CD4-positive, alpha-beta T cell treated with Interleukin-21 for 1 hour (primary cell): ENCODE data around the gene PI4KA.
"Not testable (repeated sequence)": the region's sequence is repeated elsewhere in the genome, so short reads cannot be mapped to it uniquely, and the experiment has no call there.

Experiments
- DNase-seq: peaks from one replicate; pipeline ENCODE4 v3.0.0-alpha.2; 2020

Gene PI4KA

DNA sequence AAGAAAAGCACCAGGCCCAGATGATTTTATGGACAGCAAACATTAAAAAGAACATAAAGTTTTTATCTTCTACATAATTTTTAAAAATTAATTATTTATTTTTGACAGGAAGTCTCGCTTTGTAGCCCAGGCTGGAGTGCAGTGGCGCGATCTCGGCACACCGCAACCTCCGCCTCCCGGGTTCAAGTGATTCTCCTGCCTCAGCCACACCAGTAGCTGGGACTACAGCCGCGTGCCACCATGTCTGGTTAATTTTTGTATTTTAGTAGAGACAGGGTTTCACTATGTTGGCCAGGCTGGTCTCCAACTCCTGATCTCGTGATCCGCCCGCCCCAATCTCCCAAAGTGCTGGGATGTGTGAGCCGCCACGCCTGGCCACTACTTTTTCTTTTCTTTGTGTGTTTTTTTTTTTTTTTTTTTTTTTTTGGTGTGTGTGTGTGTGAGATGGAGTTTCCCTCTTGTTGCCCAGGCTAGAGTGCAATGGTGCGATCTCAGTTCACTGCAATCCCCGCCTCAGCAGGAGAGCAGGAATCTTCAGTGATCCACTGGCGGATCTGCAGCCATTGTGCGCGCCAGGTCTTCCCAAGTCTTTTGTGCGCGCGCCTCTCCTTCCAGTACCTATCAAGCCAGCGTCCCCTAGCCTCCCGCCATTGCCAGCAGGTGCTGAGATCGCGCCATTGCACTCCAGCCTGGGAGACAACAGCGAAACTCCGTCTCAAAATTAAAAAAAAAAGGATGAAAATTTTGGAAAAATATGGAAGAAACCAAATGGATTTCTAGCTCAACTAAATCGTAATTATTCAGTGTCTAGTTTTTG, 171.0 kb downstream of the PI4KA start:
- not testable (repeated sequence) for DNase-seq

DNA sequence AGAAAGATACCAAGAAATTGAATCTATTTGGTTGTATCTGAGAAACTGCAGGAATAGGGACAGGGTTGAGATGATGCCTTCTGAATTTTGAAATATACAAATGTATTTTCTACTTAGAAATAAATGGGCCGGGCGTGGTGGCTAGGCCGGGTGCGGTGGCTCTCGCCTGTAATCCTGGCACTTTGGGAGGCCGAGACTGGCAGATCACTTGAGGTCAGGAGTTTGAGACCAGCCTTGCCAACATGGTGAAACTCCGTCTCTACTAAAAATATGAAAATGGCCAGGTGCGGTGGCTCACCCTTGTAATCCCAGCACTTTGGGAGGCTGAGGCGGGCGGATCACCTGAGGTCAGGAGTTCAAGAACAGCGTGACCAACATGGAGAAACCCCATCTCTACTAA, 172.8 kb downstream of the PI4KA start:
- DNase-seq = not testable (repeated sequence)

DNA sequence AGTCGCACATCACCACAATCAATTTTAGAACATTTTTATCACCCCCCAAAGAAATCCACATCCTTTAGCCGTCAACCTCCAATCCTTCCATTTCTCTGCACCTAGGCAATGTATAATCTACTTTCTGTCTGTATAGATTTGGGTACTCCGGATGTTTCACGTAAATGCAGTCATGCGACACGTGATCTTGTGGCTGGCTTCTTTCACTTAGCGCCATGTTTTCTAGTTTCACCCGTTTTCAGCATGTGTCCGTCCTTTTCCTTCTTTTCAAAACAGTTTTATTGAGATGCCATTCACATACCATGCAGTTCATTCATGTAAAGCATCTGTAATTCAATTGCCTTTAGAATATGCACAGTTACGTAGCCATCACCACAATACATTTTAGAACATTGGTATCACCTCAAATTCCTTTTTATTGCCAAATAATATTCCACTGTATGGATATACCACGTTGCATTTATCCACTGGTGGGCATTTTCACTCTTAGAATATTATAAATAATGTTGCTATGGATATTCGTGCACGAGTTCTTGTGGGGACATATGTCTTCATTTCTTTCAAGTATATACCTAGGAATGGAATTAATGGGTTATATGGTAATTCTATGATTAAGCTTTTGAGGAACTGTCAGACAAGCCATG, 179.7 kb downstream of the PI4KA start:
- not testable (repeated sequence) for DNase-seq

DNA sequence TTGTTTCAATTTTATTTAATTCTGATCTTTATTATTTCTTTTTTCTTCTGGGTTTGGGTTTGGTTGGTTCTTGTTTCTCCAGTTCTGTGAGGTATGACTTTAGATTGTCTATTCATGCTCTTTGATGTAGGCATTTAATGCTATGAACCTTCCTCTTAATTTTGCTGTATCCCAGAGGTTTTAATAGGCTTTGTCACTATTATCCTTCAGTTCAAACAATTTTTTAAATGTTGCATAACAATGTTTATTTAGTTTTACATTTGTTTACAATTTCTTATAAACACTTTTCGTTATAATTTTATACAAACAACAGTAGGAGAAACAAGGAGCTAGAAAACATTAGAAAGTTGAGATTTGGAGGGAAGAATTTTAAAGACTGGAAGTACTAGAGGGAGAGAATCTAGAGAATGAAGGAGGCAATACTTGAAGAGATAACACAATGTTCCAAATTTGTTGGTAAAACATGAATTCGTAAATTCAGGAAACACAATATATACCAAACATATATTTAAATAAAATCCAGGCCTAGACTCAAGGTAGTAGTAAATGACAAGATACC, 180.8 kb downstream of the PI4KA start:
- DNase-seq = no peak

DNA sequence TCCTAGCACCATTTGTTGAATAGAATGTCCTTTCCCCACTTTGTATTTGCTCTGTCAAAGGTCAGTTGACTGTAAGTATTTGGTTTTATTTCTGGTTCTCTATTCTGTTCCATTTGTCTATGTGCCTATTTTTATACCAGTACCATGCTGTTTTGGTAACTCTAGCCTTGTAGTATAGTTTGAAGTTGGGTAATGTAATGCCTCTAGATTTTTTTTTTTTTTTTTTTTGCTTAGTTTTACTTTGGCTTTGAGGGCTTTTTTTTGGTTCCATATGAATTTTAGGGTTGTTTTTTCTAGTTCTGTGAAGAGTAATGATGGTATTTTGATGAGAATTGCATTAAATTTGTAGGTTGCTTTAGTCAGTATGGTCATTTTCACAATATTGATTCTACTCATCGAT, 183.0 kb downstream of the PI4KA start:
- DNase-seq = not testable (repeated sequence)

DNA sequence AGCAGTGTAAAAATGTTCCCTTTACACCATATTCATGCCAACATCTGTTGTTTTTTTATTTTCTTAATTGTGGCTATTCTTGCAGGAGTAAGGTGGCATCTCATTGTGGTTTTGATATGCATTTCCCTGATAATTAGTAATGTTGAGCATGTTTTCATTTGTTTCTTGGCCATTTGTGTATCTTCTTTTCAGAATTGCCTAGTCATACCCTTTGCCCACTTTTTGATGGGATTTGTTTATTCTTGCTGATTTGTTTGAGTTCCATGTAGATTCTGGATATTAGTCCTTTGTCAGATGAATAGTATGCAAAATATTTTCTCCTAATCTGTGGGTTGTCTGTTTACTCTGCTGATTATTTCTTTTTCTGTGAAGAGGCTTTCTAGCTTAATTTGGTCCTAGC, 183.6 kb downstream of the PI4KA start:
- DNase-seq = no peak

DNA sequence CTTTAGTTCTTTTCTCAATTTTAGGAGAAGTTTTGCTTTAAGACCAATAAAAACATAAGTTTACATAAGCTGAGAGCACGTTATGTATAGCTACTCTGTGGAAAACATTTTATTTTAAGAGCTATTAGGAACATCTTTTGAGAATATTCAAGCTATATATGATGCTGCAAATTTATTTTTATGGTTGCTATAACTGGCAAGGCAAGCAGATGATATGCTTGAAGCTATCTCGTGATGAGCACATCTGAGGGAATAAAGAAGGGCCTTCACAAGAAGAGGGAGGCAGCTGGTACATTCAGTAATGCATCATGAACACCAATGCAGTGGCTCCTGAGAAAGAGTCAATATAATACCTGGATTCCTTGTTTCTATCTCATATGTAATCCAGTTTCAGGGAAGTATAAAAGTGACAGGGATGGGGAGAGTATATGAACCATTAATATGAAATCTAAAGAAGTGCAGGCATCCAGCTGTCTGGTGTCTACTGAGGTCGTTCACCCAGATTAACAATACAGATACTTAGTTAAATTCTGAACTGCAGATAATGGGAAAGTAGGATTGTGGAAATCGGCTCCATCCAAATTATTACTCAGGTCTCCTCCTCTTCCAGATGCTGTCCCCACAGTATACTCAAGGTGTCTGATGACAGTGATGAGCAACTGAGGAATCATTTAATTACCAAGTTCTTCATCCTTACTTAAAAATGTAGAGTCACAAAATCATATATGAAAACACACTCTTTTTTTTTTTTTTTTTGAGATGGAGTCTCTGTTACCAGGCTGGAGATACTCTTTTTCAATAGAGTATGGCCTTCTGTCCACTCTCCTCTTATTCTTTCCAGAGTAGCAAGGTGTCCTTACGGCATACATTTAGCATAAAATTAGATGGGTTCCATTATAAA, 185.1 kb downstream of the PI4KA start:
- no peak for DNase-seq

DNA sequence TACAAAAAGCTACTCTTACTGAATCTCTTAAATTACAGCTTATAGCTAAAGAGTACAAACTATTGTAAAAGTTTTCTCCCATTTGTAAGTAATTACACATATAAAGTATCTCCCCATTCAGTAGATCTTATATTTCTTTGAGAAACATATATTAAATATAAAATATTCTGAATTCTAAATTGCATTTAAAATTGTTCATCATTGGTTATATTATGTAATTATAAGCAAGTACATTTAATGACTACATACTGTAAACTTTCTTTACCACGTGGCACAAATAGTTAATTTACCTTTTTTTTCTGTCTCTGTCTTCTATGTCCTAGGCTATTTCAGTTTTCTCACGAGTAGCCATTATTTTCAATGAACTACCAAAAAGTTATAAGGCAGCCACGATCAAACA, 185.9 kb downstream of the PI4KA start:
- DNase-seq = no peak

DNA sequence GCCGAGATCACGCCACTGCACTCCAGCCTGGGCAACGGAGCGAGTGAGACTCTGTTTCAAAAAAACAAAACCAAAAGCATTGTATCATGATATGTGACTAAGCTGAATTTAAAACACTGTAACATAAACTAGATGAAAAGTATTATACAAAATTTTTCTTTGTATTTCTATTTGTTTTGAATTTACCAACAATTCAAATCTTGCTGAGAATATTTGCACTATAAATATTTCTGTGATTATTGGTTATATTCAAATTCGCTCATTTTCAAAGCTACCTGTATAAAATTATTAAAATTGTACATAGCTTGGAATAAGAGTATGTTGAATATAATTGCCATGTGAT, 186.6 kb downstream of the PI4KA start:
- no peak for DNase-seq

DNA sequence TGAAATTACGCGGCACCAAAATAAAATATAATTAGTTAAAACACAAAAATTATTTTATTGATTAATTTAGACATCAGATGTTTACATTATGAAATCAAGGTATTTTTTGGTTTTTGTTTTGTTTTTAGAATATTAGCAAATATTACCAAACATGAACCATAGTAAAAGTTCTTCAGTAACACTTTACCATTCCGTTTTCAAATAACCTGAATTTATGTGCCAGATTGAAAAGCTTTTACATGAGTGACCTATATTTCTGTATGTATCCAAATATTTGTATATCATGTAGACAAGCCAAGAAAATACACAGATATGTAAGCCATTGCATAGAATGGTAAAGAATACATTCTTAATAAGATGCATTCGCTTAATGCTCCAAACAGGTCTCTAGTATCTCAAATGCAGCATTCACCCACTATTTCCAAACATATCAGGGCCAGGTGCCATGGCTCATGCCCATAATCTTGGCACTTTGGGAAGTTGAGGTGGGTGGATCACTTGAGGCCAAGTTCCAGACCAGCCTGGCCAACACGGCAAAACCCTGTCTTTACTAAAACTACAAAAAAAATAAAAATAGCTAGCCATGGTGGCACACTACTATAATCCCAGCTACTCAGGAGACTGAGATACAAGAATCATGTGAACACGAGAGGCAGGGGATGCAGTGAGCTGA, 187.1 kb downstream of the PI4KA start:
- no peak for DNase-seq

DNA sequence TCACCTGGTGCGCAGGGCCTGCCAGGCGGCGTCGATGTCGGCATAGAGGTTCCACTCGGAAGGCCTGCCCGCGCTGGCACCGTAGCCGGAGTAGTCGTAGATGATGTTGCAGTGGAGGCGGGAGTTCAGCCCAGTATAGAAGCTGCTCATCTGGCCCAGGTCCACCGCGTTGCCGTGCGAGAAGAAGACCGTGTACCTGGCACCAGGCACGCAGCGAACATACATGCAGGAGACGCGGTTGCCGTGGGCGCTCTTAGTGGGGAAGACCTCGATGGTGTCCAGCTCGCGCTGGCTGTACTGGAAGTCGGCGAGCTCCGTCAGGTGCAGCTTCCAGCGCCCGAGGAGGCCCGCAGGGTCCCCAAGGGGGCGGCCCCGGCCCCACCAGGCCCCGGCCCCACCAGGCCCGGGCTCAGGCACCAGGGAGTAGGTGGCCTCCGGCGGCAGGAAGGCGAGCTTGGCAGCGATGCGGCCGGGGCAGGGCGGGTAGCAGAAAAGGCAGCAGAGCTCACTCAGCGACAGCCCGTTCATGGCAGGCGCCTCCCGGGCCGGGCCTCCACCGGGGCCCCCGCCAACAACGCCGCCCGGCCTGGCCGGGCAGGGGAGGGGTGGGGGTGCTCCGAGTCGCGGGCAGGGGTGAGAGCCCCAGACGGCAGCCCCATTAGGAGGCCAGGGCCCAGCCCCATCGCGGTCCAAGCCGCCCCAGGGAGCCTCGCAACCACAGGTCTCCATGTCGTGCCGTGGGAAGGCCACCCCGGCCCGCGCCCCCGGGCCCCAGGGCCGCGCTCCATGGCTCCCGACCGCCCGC, 188.0 kb downstream of the PI4KA start:
- DNase-seq = not testable (repeated sequence)

DNA sequence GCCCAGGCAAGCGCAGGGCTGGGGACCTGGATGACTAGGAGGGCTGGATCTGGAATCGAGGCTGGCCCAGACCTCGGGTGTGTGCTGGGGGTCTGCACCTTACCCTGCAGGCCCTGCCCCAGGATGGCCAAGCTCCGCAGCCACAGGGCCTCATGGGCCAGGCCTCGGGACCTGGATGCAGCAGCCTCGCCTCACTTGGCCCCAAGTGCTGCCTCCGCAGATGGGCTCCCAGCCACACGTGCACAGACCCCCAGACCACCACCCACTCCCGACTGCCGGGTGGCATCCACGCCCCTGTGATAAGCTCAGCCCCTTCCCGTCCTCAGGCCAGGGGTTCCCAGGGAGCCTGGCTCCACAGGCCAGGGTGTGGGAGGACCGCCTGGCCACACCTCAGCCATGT, 188.7 kb downstream of the PI4KA start:
- not testable (repeated sequence) for DNase-seq

DNA sequence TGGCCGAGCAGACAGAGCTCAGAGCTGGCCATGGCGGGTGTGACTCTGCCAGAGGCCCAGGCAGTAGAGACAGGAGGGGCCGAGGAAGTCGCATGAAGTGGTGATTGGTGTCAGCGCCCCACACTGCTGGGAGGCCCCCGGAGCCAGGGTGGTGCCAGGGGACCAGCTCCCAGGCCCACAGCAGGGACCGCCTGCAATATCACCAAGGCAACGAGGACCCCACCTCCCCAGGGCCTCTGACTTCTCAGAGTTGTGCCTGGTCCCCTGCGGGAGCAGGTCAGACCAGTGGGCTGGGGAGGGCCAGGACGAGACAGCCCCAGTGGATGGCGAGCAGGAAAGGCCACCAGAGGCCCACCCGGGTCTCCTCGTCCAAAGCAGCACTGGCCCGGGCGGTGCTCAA, 189.1 kb downstream of the PI4KA start:
- not testable (repeated sequence) for DNase-seq

DNA sequence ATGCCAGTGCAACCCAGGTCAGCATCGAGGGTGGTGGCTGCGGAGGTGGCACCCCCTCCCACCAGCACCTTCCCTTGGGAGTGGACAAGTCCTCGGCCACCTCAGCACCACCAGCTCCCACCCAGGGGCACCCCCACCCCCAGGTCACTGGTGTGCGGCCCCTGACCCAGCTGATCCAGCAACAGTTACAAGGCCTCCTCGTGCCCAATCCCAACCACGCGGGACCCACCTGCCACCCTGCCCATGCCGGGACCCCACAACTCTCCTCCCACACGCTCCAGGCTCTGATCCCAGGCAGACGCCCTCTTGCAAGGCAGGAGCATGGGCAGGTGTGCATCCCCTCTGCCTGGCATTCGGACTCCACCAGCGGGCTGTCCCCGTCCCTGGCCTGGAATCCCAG, 189.8 kb downstream of the PI4KA start:
- DNase-seq = not testable (repeated sequence)

DNA sequence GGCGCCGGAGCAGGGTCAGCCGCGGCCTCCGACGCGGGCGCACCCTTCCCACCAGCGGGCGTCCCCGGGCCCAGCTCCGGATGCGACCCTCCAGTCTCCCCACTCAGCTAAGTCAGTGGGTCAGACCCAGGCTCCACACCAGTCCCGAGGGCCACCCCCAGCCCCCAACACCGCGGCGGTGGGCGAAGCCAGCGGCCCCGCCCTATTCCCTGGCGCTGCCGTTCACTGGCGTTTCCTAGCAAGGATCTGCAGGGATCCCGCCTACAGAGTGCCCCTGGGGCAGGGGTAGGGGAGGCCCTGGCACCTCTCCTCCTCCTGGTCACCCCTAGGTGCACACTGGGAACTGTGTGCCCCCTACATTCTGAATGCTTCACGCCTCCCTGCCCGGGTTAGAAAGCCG, 190.4 kb downstream of the PI4KA start:
- not testable (repeated sequence) for DNase-seq

DNA sequence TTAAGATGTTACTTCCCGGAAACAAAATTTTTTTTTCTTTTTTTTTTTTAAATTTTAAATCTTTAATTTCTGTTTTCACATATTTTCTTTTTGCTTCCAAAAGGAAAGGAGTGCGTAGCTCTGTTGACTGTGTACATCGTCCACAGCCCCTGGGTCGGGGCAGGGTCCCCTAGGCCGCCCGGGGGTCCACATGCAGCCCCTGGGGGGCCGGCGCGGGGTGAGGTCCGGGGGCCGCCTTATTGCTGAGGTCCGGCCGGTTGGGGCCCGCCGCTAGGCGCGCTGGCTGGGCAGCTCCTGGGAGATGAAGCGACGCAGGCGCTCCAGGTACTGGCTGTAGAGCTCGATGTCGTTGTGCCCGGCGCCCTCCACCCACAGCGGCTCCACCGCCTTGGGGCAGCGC, 191.1 kb downstream of the PI4KA start:
- not testable (repeated sequence) for DNase-seq

DNA sequence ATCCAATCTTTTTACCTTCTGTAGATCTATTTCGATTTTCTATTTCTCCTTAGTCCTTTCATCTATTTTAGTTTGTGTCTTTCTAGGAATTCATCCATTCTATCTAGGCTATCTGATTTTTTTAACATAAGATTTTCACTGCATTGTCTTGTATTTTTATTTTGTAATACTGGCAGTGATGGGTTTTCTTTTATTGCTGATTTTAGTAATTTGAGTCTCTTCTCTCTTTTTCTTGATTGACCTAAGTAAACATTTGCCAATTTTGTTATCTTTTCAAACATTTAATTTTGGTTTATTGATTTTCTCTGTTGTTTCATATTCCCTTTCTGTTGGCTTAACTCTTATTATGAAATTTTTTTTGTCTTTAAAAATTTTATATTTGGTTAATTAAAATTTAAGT, 192.1 kb downstream of the PI4KA start:
- no peak for DNase-seq

DNA sequence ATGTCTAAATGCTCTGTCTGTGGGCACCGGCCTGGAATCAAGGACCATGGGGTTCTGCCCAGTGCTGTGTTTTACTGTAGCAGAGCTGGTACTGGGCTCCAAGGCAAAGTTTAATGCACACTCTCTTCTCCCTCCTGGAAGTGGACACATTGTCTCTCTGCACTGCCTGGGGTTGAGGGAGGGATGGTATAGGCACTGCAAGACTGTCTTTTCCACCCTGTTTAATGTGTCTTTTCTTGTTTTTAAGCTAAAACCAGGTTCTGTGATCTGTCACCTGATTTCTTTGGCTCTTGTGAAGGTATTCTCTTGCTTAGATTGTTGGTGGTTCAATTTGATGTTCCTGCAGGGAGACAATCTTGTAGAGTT, 194.0 kb downstream of the PI4KA start:
- no peak for DNase-seq

DNA sequence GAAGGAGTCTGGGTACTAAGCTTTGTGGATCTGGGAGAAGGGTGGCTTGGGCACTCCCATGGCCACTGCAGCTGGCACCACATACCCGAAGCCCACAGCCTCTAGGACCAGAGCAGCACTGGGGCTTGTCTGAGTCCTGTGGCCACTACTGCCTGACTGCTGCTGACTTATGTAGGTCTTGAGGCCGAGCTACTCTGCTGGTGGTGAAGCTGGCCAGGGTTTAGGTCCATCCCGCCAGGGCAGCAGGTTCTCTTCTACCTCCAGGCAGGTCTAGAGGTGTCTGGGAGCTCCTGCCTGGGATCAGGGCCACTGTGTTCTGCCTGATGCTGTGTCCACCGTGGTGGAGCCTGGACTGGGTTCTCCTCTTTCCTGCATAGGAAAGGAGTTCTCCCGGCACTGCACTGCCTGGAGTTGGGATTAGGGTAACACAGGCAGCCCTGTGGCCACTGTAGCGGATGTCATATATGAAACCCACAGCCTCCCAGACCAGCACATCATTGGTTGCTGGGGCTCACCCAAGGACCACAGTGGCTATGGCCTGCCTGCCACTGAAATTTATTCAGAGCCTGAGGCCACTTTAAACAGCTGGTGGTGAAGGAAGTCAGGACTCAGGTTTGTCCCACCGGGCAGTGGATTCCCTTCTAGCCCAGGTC, 194.5 kb downstream of the PI4KA start:
- no peak for DNase-seq

DNA sequence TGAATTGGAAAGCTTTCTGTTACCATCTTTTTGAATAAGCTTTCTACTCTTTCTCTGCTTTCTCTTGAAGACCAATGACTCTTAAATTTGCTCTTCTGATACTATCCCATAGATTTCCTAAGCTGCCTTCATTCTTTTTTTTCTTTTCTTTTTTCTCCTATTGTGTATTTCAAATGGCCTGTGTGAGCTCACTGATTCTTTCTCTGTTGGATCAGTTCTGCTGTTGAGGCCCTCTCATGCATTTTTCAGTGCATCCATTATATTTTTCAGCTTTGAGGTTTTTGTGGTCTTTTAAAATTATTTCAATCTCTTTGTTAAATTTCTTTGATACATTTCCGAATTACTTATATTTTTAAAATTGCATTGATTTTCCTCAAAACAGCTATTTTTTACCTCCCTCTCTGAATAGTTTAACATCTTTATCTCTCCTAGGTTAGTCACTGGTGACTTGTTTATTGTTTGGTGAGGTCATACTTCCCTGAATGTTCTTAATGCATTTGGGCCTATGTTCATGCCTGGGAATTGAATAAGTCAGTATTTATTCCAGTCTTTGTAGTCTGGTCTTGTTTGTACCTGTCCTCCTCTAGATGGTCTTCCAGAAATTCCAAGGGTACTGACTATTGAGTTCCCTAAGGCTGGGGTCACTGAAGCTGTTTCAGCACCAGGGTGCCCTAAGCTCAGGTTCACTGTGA, 195.3 kb downstream of the PI4KA start:
- no peak for DNase-seq
